ENCODE measurements around the gene HOGA1. TPM values are rescaled to one million over a fixed set of nuclear protein-coding genes. Genes with fewer than 3 reads are reported as not detected.

Gene HOGA1
- total and polyA plus RNA-seq, 2 of the 13 experiments (the other 11 are each of a cell fraction or from before 2014, with no cell fraction given): 7.6 to 19.5 TPM

DNA sequence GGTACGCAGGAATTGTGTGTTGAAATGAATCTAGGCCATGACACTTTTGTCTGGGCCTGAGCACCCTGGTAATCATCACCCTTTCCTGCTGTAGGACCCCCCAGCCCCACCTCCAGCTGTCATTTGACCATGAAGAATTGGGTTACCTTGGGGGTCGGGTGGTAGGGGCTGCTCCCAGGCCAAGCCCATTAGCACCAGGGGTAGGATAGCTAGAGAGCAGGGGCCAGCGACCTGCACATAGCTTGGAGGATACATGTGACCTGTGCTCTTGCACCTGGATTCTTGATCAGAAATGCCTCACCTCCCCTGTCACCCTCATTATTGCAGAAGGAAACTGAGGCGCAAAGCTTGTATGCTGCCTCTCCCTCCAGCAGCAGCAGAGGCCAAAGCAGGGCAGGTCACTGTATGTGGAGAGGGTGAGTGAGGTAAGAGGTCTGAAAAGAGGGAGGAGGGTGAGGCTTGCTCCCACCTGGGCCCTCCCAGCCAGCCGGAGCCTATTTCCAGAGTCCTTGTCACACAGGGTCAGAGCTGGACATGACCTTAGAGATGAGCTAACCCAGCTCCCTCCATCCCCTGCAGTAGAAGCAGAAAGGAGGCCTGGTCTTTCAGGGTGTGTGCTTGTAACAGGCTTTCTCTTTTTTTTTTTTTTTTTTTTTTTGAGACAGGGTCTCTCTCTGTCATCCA is 46.9 kb upstream of the HOGA1 start:
- no peak overlapping the region for H2AFZ ChIP-seq (ENCODE audit: low read length)
- WGBS (ENCODE audit: low lambda C conversion rate): 100% methylated on average over 1 of the region's 5 CpGs
- FAIRE-seq (no peak), ATAC-seq (no peak), DNase-seq (ENCODE audit: low spot score) (no peak)
- no peaks in the 10 kb centered on the region for H3K36me3 ChIP-seq (replicated peaks in 1 of 2; ENCODE audit: control insufficient read depth in 1 of 2, insufficient read depth in 2 of 2, low read length in 2 of 2)
- no peaks in the 10 kb centered on the region for H4K20me1 ChIP-seq (ENCODE audit: insufficient read depth, low read length)
- CTCF ChIA-PET (ENCODE audit: low intra/inter-chr PET ratio, low total read pairs): no interaction called here
- no peak overlapping the region for H3K4me3 ChIP-seq (replicated peaks in 1 of 3; ENCODE audit: insufficient read depth in 1 of 3, low read depth in 2 of 3, low read length in 3 of 3)
- H3K4me1 ChIP-seq (ENCODE audit: insufficient read depth, low read length): peaks cover 5% of the 10 kb centered on the region; the same call in 1 of the 2 replicates
- in situ Hi-C loops (cut with HindIII; ENCODE audit: extremely low pct_ligation_motif_present, low pct_unique_long_range_greater_than_20kb) (no loop called here), intact Hi-C loops (cut with micrococcal nuclease; ENCODE audit: unreplicated experiment) (no loop called here)
- POLR2A ChIA-PET: no interaction called here
- H3K4me2 ChIP-seq (ENCODE audit: low read depth, low read length): no peak overlapping the region
- no peak overlapping the region for H3K27ac ChIP-seq (ENCODE audit: extremely low read length, insufficient read depth, low read length)
- TF ChIP-seq ZNF678 (CRISPR knock-in tag; IDR thresholded peaks at IDR 0.05) (no peak), ARNT2 (CRISPR knock-in tag; IDR thresholded peaks at IDR 0.05; ENCODE audit: low read depth) (no peak), ZNF33A (CRISPR knock-in tag; IDR thresholded peaks at IDR 0.05; ENCODE audit: borderline replicate concordance) (no peak), SOX6 (IDR thresholded peaks at IDR 0.05) (no peak), SOX6 (CRISPR knock-in tag; IDR thresholded peaks at IDR 0.05) (no peak), U2AF2 (IDR thresholded peaks at IDR 0.05; ENCODE audit: low read depth, low read length) (no peak), ZNF17 (CRISPR knock-in tag; IDR thresholded peaks at IDR 0.05) (no peak), YEATS2 (CRISPR knock-in tag; IDR thresholded peaks at IDR 0.05; ENCODE audit: borderline replicate concordance) (no peak), ZNF224 (CRISPR knock-in tag; IDR thresholded peaks at IDR 0.05) (no peak), RBAK (CRISPR knock-in tag; IDR thresholded peaks at IDR 0.05) (no peak), ZNF274 (CRISPR knock-in tag; IDR thresholded peaks at IDR 0.05) (no peak), BRCA1 (CRISPR knock-in tag; IDR thresholded peaks at IDR 0.05) (no peak)
- TF ChIP-seq, protein P1, sequence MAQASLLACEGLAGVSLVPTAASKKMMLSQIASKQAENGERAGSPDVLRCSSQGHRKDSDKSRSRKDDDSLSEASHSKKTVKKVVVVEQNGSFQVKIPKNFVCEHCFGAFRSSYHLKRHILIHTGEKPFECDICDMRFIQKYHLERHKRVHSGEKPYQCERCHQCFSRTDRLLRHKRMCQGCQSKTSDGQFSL (CRISPR knock-in tag; IDR thresholded peaks at IDR 0.05): no peak
- TF ChIP-seq, protein P2, sequence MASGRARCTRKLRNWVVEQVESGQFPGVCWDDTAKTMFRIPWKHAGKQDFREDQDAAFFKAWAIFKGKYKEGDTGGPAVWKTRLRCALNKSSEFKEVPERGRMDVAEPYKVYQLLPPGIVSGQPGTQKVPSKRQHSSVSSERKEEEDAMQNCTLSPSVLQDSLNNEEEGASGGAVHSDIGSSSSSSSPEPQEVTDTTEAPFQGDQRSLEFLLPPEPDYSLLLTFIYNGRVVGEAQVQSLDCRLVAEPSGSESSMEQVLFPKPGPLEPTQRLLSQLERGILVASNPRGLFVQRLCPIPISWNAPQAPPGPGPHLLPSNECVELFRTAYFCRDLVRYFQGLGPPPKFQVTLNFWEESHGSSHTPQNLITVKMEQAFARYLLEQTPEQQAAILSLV (CRISPR knock-in tag; IDR thresholded peaks at IDR 0.05; ENCODE audit: borderline replicate concordance): no peak
- no peaks in the 10 kb centered on the region for H3K9me3 ChIP-seq (ENCODE audit: low read length)
- no peaks in the 10 kb centered on the region for H3K27me3 ChIP-seq (ENCODE audit: control insufficient read depth in 1 of 2, insufficient read depth in 2 of 2, low read length in 2 of 2)
- no peak overlapping the region for H3K9ac ChIP-seq (ENCODE audit: insufficient read depth, low read depth, low read length)
- no peaks in the 10 kb centered on the region for H3K79me2 ChIP-seq (ENCODE audit: insufficient read depth, low read length)
- no TSS peak for BruUV-seq (replicated peaks)

Measured in HepG2 (cell line).